Caco-2 (cell line): ENCODE measurements around the gene PLCB2. TPM values are rescaled to one million over a fixed set of nuclear protein-coding genes. Genes with fewer than 3 reads are reported as not detected.

Experiments used
- BruUV-seq: library from RNA; stranded (reverse); fragments of 400-500 nt; replicated peaks from 2 replicates; lab custom pipeline; 2021; lab: Mats Ljungman, UMichigan
- CTCF ChIA-PET: fragments of 300-600 bp; sonication (Branson Sonifier 250); formaldehyde crosslinking; loops from one replicate; lab custom pipeline; 2022; ENCODE audit warnings: antibody characterized with exemption; lab: Charles Lee
- POLR2A ChIA-PET: fragments of 300-600 bp; sonication (Branson Sonifier 250); formaldehyde crosslinking; loops from one replicate; lab custom pipeline; 2022; ENCODE audit warnings: antibody characterized with exemption; lab: Charles Lee
- DNase-seq, 2 experiments: peaks; one replicate each; pipeline versions ENCODE4 v3.0.0 to v3.0.0-alpha.2; 2020 to 2022
- H3K27me3 ChIP-seq: replicated peaks from 2 replicates; pipeline ENCODE4 v1.6.0; 2011; ENCODE audit warnings: low read length; ENCODE audit not compliant: control insufficient read depth, insufficient read depth
- H3K36me3 ChIP-seq: 2 replicates; pipeline ENCODE4 v1.5.1; 2011; ENCODE audit warnings: low read length; ENCODE audit not compliant: control insufficient read depth, insufficient read depth
- H3K4me1 ChIP-seq: fragments of 250-450 bp; sonication (Bioruptor Pico); 2 replicates; pipeline ENCODE4 v1.5.1; 2020; ENCODE audit warnings: mild to moderate bottlenecking
- H3K4me3 ChIP-seq: 2 replicates; pipeline ENCODE4 v1.5.1; 2011; ENCODE audit warnings: low read depth, mild to moderate bottlenecking, control low read depth, low read length
- H3K9me3 ChIP-seq: fragments of 250-450 bp; sonication (Bioruptor Pico); 2 replicates; pipeline ENCODE4 v1.5.1; 2020; ENCODE audit warnings: mild to moderate bottlenecking, moderate library complexity
- H3K27ac Mint-ChIP-seq: one replicate; pipeline ENCODE4 v1.8.0; 2022; ENCODE audit warnings: mixed read lengths; ENCODE audit not compliant: unreplicated experiment
- H3K27me3 Mint-ChIP-seq: one replicate; pipeline ENCODE4 v1.8.0; 2022; ENCODE audit warnings: mixed read lengths; ENCODE audit not compliant: insufficient read depth, unreplicated experiment
- H3K36me3 Mint-ChIP-seq: one replicate; pipeline ENCODE4 v1.8.0; 2022; ENCODE audit warnings: mild to moderate bottlenecking, mixed read lengths; ENCODE audit not compliant: insufficient read depth, unreplicated experiment
- H3K4me1 Mint-ChIP-seq: one replicate; pipeline ENCODE4 v1.8.0; 2022; ENCODE audit warnings: low read depth, mixed read lengths; ENCODE audit not compliant: unreplicated experiment
- H3K4me3 Mint-ChIP-seq: one replicate; pipeline ENCODE4 v1.8.0; 2022; ENCODE audit warnings: mild to moderate bottlenecking, moderate library complexity, mixed read lengths; ENCODE audit not compliant: unreplicated experiment
- H3K9me3 Mint-ChIP-seq: one replicate; pipeline ENCODE4 v1.8.0; 2022; ENCODE audit warnings: mixed read lengths; ENCODE audit not compliant: unreplicated experiment
- intact Hi-C: fragments of 100-400 bp; cut with micrococcal nuclease; formaldehyde crosslinking; loops from one replicate; pipeline ENCODE4 v1.10.0; 2022; ENCODE audit not compliant: unreplicated experiment
- total RNA-seq: library from RNA; stranded (reverse); gene quantifications from 2 replicates; pipeline ENCODE4 v1.2.3, GENCODE V29; 2022
- TF ChIP-seq, protein P1 (sequence below), 2 experiments: fragments of 200-600 bp in 1 of 2; IDR thresholded peaks; 1 replicate in 1 of 2; 2 replicates in 1 of 2; pipeline versions ENCODE4 v1.5.1 to v1.8.0; 2011 to 2022; ENCODE audit warnings: antibody characterized with exemption in 1 of 2, control low read depth in 1 of 2, inconsistent platforms in 1 of 2, low read depth in 1 of 2, low read length in 1 of 2, mild to moderate bottlenecking in 1 of 2, moderate library complexity in 1 of 2; ENCODE audit not compliant: insufficient read depth in 1 of 2, severe bottlenecking in 1 of 2, unreplicated experiment in 1 of 2

Gene PLCB2
- total RNA-seq, 1 experiment from 2014 or later, result 4.7 TPM

DNA sequence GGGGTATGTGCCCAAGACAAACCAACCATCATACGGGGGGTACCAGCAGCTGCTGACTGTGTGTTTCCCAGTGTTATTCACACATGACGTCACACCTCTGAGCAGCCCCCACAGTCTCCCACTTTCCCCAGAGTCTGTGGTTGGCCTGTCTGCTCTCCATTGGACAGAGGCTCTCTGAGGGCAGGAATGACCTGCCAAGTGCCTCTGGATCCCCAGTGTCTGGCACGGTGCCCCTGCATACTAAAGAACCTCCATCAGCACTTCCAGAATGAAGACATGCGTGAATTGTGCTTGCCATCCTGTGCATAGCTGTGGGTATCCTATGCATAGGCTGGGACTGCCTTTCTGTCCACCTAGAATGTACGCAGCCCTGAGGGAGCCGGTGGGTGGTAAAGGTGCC, 36.5 kb upstream of the PLCB2 start:
- intact Hi-C loops, result loop anchor here (1.0 to 10.0 kb wide), 3 partner anchors 61 to 161 kb away; partner anchors contain the start of gene IVD
- no peaks in the 10 kb centered on the region for H3K27me3 ChIP-seq
- POLR2A ChIA-PET, result no interaction called here
- H3K4me1 ChIP-seq, result peaks cover 46% of the 10 kb centered on the region
- TF ChIP-seq, protein P1, sequence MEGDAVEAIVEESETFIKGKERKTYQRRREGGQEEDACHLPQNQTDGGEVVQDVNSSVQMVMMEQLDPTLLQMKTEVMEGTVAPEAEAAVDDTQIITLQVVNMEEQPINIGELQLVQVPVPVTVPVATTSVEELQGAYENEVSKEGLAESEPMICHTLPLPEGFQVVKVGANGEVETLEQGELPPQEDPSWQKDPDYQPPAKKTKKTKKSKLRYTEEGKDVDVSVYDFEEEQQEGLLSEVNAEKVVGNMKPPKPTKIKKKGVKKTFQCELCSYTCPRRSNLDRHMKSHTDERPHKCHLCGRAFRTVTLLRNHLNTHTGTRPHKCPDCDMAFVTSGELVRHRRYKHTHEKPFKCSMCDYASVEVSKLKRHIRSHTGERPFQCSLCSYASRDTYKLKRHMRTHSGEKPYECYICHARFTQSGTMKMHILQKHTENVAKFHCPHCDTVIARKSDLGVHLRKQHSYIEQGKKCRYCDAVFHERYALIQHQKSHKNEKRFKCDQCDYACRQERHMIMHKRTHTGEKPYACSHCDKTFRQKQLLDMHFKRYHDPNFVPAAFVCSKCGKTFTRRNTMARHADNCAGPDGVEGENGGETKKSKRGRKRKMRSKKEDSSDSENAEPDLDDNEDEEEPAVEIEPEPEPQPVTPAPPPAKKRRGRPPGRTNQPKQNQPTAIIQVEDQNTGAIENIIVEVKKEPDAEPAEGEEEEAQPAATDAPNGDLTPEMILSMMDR (IDR thresholded peaks at IDR 0.05; ENCODE audit: insufficient read depth in 1 of 2, low read depth in 1 of 2, low read length in 1 of 2, severe bottlenecking in 1 of 2, unreplicated experiment in 1 of 2), result no peak
- BruUV-seq, result no TSS peak
- Mint-ChIP-seq H3K4me1 (peaks cover 30% of the 10 kb centered on the region), H3K36me3 (no peaks in the 10 kb centered on the region), H3K27ac (no peak overlapping the region), H3K9me3 (no peaks in the 10 kb centered on the region), H3K4me3 (no peak overlapping the region), H3K27me3 (no peaks in the 10 kb centered on the region)
- CTCF ChIA-PET, result interaction anchor here (0.5 to 1.8 kb wide), 12 partner anchors 10 to 78 kb away, joined by 3 to 31 read pairs (median 4); partner anchors contain the start of genes DISP2, IVD, KNSTRN and PLCB2
- H3K9me3 ChIP-seq, result no peaks in the 10 kb centered on the region
- H3K4me3 ChIP-seq, result no peak overlapping the region
- no peak for DNase-seq
- H3K36me3 ChIP-seq, result no peaks in the 10 kb centered on the region

GRCh38 chr15:40343512-40343911, 35.8 kb upstream of the PLCB2 start:
- no TSS peak for BruUV-seq
- no peaks in the 10 kb centered on the region for H3K36me3 ChIP-seq
- no peaks in the 10 kb centered on the region for H3K9me3 ChIP-seq
- H3K4me1 ChIP-seq, result peaks cover 39% of the 10 kb centered on the region
- H3K4me3 ChIP-seq, result no peak overlapping the region
- no peak overlapping the region for H3K27ac Mint-ChIP-seq
- POLR2A ChIA-PET, result no interaction called here
- H3K36me3 Mint-ChIP-seq, result no peaks in the 10 kb centered on the region
- no peak for DNase-seq
- H3K4me3 Mint-ChIP-seq, result no peak overlapping the region
- no peaks in the 10 kb centered on the region for H3K27me3 ChIP-seq
- TF ChIP-seq, protein P1 (IDR thresholded peaks at IDR 0.05; ENCODE audit: insufficient read depth in 1 of 2, low read depth in 1 of 2, low read length in 1 of 2, severe bottlenecking in 1 of 2, unreplicated experiment in 1 of 2), result no peak
- intact Hi-C loops, result loop anchor here (10.0 kb wide), 2 partner anchors 61 to 161 kb away; partner anchors contain the start of gene IVD
- CTCF ChIA-PET, result interaction anchor here (0.5 to 1.8 kb wide), 8 partner anchors 14 to 190 kb away, joined by 3 to 31 read pairs (median 4); partner anchors contain the start of genes DISP2 and KNSTRN
- no peaks in the 10 kb centered on the region for H3K27me3 Mint-ChIP-seq
- no peaks in the 10 kb centered on the region for H3K9me3 Mint-ChIP-seq
- peaks cover 25% of the 10 kb centered on the region for H3K4me1 Mint-ChIP-seq

DNA sequence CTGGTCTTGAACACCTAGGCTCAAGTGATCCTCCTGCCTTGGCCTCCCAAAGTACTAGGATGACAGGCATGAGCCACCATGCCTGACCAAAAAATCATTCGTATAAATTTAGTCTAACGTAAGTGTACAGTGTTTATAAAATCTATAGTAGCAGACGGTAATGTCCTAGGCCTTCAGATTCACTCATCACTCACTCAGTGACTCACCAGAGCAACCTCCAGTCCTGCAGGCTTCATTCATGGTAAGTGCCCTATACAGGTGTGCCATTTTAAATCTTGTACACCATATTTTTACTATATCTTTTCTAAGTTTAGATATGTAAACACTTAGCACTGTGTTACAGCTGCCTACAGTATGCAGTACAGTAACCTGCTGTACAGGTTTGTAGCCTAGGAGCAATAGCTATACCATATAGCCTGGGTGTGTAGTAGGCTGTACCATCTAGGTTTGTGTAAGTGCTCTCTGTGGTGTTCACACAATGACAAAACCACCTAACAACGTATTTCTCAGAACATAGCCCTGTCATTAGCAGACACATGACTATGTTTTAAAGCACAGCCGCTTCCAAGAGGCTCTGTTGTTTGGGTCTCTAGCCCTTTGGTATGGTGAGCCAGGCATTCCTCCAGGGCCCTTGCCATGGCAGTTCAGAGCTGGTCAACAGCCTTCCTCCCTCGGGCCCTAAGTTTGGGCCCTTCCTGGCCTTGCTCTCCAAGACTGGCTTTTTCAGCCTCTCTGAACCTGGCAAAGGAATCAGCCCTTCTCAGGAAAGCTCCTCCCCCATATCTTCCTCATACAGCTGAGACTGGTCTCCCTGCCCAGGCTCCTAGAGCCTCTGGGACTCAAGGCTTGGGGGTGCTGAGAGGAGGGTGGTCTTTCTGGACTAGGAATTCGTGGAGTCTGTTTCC, 34.9 kb upstream of the PLCB2 start:
- ChIA-PET POLR2A (no interaction called here), CTCF (interaction anchor here (0.5 to 1.2 kb wide), 5 partner anchors 20 to 189 kb away, joined by 3 to 4 read pairs (median 3); partner anchors contain the start of gene KNSTRN)
- Mint-ChIP-seq H3K36me3 (no peaks in the 10 kb centered on the region), H3K27me3 (no peaks in the 10 kb centered on the region), H3K9me3 (no peaks in the 10 kb centered on the region), H3K4me1 (peaks cover 29% of the 10 kb centered on the region), H3K4me3 (no peak overlapping the region), H3K27ac (no peak overlapping the region)
- no peaks in the 10 kb centered on the region for H3K9me3 ChIP-seq
- peaks cover 34% of the 10 kb centered on the region for H3K4me1 ChIP-seq
- no peaks in the 10 kb centered on the region for H3K36me3 ChIP-seq
- no peaks in the 10 kb centered on the region for H3K27me3 ChIP-seq
- TF ChIP-seq, protein P1 (IDR thresholded peaks at IDR 0.05; ENCODE audit: insufficient read depth in 1 of 2, low read depth in 1 of 2, low read length in 1 of 2, severe bottlenecking in 1 of 2, unreplicated experiment in 1 of 2), result no peak
- BruUV-seq, result no TSS peak
- DNase-seq, result no peak
- H3K4me3 ChIP-seq, result no peak overlapping the region
- intact Hi-C loops, result loop anchor here (10.0 kb wide), 2 partner anchors 62 to 162 kb away; partner anchors contain the start of gene IVD
